HG03060 (cell line): ENCODE data around the gene LRCH4.

ENCODE experiments used
- ATAC-seq: cut with Tn5 transposase; IDR thresholded peaks from one replicate; pipeline ENCODE4 v1.9.1; 2021; ENCODE audit warnings: low read depth, moderate number of reproducible peaks; ENCODE audit not compliant: unreplicated experiment

LRCH4 gene

DNA sequence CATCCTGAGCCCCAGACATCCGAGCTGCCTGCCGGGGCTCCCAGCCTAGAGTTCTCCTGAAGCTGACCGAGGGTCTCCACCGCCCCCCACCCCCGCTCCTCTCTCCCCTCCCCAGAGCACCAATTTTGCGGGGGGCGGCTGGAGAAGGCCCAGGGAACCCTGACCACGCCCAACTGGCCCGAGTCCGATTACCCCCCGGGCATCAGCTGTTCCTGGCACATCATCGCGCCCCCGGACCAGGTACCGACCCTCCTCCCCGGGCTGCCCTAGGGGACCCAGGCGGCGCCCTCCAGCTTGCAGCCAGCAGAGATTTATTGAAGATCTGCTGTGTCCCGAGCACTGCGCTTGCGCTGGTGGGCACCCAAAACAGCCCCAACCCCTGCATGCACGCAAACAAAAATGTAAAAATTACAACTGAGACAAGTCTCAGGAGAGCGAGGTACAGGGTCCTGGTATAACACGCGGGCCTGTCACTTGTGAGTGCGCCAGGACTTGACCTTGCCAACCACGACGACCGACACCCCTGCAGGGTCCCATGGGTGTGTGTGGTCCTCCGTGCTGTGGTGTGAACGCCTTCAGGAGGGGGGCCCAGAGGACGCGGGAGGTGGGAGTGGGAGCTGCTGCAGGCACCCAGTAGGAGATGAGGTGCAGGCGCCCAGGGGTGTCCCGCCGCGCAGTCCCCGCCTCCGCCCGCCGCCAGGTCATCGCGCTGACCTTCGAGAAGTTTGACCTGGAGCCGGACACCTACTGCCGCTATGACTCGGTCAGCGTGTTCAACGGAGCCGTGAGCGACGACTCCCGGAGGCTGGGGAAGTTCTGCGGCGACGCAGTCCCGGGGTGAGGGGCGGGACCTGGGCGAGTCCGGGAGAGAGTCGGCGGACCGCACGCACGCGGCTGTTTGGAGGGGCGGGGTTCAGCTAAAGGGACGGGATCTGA lies 19.3 kb upstream of the LRCH4 start:
- no peak for ATAC-seq

DNA sequence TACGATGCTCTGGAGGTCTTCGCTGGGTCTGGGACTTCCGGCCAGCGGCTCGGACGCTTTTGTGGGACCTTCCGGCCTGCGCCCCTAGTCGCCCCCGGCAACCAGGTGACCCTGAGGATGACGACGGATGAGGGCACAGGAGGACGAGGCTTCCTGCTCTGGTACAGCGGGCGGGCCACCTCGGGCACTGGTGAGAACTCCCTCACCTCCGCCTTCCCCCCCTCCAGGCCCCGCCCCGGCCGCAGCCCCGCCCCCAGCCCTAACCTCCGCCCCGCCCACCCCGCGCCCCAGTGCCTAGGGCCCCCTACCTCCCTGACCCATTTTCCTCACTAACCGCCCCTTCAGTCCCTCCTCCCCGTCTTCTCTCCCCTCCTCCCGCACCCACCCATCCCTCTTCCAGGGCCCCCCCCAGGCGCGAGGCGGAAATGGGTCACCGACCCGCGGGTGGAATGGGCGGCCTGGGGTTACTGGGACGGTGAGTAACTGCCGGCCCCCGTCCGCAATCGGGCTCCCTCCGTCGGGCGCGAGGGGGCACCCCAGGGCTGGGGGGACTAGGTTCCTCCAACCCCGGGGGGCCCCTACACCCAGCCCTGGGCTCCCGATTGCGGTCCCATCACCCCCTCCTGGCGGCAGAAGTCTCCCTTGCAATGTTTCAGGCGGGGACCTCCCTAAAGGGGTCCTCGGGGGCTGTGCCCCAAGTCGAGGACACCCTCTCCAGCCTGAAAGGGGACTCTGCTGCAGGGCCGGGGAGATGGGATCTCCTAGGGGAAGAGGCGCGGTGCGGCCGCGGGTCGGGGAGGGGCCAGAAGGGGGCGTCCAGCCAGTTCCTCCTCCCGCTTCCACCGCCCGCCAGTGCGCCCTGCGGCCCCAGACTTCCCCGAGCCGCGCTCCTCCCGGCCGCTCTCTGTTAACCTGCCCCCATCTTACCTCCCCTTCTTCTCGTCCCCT lies 18.4 kb upstream of the LRCH4 start:
- ATAC-seq: no peak

DNA sequence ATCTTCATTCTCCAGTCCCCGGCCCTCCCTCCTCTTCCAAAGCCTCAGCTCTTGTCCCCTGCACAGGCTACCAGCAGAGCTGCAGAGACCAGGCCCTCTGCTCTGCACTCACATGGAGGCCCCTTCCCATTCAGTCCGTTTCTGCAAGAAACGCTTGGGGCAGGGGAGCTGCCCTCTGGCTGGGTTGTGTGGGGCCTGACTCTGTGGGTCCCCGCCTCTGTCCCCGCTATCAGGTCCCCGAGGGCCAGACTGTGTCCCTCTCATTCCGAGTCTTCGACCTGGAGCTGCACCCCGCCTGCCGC lies 17.7 kb upstream of the LRCH4 start:
- no peak for ATAC-seq

DNA sequence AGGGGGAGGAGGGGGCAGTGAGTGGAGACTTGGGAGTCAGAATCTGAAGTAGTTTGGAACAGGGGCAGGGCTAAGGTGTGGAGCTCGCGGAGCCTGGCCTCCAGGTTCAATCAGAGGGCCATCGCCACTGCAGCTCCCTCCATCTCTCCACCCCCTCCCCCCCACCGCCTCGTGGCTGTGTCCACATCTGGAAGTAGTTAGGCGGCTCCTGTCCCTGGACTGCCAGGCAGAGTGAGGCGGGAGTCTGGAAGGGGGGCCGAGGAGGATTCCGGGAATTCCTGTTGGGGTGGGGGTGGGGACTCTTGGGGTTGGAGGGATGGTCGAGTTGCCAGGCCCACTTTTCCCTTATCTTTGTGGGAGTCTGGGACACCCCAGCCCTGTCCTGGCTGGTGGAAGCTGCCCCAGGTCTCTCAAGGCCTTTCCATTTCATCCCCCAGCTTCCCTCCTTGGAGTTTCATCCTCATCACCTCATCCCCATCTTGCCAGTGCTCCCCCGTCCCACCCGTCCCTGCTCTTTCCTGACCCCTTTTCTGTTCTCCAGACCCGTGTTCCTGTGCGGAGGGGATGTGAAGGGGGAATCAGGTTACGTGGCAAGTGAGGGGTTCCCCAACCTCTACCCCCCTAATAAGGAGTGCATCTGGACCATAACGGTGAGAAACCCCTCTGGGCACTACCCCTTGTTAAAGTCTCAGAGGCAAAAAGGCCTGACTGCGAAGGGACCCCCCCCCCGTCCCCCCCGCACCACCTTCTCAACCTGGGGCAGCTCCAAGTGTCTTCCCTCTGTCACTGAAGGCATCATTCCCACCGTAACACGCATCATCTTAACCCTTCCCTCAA lies 17.2 kb upstream of the LRCH4 start:
- ATAC-seq: no peak

DNA sequence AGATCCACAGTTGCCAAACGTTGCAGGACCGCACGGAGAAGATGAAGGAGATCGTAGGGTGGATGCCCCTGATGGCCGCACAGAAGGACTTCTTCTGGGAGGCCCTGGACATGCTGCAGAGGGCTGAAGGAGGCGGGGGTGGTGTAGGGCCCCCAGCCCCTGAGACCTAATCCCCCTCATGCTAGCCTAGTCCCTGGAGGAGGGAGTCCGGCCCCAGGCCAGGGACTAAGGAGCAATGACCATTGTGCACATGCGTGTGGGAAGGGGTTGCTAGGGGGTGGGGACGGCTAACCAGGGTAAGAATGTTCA lies 14.8 kb upstream of the LRCH4 start:
- ATAC-seq: no peak

DNA sequence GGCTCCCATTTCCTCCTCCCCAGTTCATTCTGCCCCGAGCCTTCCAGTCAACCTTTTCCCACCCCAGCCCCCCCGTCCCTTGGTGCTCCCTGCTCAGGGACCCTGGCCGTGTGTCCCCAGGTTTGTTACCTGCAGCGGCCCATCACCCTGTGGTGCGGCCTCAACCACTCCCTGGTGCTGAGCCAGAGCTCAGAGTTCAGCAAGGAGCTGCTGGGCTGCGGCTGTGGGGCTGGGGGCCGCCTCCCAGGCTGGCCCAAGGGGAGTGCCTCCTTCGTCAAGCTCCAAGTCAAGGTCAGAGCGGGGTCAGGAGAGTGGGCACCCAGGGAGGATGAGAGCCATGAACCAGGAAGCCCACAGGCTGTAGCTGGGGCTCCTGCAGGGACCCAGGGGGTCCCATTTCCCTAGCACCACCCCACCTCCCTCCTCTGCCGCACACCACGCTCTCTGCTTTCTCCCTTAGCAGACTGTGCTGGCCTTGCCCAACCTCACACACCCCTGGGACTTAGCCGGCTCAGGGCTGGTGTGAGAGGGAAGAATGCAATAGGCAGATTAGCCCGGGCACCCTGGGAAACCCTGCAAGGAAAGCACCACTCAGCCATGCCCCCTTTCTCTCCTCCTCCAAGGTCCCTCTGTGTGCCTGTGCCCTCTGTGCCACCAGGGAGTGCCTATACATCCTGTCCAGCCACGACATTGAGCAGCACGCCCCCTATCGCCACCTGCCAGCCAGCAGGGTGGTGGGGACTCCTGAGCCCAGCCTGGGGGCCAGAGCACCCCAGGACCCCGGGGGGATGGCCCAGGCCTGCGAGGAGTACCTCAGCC lies 14.2 kb upstream of the LRCH4 start:
- ATAC-seq: no peak

DNA sequence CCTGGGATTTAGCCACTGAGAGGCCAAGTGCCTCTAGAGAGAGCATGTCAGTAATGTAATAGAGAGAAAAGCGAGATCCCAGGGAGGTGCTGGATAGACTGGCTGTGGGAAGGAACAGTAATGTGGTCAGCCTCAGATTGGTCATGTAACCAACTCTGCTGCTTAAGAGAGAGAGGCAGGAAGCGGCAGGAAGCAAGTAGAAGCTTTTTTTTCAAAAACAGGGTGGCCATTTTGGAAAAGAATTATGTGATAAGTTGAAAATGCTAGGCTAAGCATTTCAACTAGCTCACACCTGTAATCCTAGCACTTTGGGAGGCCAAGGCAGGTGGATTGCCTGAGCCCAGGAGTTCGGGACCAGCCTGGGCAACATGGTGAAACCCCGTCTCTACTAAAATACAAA lies 12.5 kb upstream of the LRCH4 start:
- no peak for ATAC-seq

DNA sequence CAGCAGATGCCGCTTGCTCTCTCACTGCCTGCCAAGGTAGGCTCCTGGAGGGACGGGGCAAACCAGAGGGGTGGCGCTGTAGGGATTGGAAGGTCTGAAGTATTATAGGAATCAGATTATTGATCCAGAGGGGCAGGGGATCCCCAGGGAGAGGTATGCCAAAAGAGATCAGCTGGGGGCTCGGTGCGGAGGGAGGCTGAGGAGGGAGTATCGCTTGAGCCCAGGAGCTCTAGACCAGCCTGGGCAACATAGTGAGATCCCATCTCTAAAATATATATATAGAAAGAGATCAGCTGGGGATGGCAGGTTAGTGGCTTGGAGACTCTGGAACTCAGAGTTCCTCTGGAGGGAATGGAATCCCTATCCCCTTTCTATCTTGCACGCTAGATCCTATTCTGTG lies 9.3 kb upstream of the LRCH4 start:
- no peak for ATAC-seq

DNA sequence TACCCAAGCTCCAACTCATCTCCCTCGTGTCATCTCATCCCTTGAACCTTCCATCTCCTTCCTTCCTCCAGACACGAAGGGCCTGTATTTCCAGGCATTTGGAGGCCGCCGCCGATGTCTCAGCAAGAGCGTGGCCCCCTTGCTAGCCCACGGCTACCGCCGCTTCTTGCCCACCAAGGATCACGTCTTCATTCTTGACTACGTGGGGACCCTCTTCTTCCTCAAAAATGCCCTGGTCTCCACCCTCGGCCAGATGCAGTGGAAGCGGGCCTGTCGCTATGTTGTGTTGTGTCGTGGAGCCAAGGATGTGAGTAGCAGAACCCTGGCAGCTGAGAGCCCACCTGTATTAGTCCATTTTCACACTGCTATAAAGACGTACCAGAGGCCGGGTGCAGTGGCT lies 5.7 kb upstream of the LRCH4 start:
- ATAC-seq: no peak

DNA sequence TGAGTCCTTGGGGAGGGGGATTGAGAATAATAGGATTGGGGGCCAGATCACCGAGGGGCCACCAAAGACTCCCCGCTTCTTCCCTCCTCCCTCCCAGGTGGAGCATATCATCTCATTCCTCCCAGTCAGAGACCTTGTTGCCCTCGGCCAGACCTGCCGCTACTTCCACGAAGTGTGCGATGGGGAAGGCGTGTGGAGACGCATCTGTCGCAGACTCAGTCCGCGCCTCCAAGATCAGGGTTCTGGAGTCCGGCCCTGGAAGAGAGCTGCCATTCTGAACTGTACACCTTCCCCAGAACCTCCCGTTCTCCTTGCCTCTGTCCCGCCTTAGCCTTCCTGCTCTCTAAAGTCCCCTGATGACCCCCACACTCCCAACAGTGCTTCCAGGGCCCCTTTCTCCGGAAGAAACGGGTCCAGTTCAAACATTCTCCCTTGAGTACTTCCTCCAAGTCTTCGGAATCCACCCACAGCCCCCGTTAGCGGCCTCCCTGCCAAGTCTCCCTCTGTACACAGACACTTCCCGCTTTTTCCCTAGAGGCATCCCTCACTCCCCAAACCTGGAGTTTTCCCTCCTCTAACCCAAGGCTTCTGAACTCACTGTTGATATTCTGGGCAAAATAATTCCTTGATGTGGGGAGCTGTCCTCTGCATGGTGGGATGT lies 4.3 kb upstream of the LRCH4 start:
- ATAC-seq: no peak

DNA sequence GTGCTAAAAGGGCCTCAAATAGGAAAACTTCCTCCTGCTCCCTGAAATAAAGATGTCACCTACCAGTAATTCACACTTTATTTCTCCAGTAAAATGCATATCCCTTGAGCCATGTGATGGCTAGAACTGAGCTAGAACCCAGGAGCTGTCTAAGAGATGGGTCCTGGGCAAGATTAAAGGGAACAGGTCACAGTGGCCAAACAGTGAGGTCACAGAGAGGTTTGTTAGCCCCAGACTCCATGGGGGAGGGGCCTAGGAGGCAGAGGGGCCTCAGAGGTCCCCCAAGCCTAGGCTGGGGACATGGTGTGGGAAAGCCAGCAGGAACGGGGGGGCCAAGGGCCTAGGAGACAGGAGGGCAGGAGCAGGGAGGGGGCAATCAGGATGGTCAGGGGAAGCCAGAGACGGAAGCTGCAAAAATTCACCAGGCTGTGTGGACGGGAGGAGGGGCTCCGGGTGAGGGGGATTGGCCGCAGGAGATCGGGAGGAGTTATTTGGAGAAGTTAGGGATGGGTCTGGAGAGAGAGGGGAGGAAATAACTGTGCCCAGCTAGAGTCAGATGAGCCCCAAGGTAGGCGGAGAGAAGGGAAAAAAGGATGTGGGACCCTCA lies 3.5 kb upstream of the LRCH4 start:
- no peak for ATAC-seq

DNA sequence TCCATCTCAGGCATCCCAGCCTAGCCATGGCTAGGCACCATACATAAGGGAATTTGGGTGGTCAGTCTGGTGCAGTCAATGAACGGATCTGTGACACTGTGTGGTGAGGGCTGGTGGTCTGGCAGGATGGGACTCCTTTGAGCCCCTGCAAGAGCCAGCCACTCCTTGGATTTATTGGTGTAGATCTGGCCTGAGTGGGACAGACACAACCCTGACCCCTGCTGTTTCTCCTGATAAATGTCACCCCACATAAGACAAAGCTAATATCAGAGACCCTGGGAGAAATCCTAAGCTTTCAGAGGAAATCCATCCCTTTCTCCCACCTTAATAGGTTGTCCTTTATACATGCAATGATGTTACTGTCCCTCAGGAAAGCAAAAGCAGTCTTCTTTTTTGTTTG lies 2.5 kb upstream of the LRCH4 start:
- no peak for ATAC-seq

DNA sequence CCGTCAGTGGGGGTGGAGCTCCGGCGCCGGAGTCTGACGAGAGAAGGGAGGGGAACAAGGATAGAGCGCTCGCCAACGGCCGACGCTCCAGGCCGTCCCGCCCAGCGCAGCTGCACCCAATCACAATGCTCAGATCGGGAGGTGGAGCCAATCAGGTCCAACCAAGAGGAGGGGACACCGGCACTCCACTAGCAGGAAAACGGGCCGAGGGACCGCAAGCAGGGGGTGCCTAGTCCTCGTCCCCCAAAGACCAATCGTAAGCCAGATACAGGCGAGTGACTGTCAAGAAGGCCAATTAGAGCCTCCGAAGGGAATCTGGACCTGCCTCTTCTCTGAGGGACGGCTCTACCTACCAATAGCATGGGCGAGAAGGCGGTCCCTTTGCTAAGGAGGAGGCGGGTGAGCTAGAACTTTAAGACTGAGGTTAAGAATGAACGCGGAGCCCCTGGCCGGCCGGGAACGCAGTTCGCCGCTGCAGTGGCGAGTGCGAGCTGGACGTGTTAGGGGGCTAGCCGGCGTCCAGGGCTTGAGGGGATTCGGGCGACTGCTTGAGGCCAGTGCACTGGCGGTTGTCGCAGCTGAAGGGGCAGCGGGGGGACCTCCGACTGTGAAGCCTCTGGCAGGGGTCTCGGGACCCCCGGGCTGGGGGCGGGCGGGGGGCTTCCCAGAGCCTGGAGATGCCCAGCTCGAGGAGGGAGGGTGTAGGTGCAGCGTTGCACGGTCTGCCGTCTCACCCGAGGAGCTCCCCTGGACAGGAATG lies 517 bp upstream of the LRCH4 start, which contains the start of gene FBXO24:
FBXO24 (plus strand) TSS at position 63 of the 760 bp plus-strand sequence; CDS start at position 361, 298 bp downstream.
- ATAC-seq: peak; percentile 76

DNA sequence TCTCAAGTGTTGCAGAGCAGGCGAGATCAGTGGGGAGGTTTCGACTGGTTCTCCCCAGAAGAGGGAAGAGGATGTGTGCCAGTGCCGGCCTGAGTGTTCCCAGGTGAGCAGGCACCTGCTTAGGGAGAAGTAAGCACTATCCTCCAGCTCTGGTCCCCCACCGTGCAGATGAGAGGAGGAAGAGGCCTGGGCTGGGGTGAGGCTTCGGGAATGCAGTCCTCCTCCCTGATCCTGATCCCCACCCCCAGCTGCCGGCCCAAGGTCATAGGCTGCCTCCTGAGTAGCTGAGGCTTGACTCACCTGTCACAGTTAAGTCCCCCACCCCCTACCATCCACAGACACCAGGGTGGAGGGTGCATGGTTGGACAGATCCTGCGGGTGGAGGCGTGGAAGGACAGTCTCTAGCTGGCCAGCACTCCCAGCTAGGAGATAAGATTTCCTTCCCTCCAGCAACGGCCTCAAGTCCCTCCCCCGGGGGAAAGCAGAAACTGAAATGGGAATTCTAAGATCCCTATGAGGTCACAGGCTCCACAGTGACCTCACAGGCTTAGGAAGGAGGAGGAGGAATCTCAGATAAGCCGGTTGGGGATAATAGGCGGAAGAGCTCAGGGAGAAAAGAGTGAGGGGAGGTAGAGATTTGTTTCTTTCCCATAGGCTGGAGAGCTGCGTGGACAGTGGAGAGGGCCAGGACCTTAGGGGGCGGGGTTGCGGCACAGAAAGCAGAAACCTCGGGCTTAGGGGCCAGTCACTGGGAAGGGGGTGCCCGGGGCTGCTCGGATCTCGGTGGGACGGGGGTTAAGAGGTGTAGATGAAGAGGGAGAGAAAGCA lies 1.0 kb downstream of the LRCH4 start:
- no peak for ATAC-seq

DNA sequence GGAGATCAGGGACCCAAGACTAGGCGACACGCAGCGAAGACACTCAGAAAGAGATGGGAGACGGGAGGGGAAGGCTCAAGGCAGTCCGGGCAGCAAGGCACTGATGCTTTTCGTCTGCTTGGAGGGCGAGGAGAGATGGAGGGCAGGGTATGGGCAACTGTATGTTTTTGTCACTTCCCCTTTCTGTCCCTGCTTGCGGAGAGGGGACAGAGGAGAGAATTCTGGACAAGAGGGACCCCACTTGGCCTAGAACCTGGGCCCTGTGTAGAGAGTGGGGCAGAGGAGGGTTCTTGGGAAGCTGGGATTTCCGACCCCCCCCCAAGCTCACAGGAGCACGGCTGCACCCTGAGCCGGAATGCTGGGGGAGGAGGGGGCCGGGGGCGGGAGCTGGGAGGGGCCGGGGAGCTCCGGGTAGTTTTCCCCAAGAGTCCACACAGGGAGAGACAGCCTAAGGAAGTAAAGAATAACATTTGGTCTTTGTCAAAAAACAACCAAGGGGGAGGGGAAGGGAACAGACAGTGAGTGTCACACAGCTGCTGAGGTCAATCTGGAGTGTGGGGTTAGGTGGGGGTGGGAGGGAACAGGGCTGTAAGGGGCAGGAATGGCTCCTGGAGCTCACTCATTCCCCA lies 1.8 kb downstream of the LRCH4 start:
- no peak for ATAC-seq

DNA sequence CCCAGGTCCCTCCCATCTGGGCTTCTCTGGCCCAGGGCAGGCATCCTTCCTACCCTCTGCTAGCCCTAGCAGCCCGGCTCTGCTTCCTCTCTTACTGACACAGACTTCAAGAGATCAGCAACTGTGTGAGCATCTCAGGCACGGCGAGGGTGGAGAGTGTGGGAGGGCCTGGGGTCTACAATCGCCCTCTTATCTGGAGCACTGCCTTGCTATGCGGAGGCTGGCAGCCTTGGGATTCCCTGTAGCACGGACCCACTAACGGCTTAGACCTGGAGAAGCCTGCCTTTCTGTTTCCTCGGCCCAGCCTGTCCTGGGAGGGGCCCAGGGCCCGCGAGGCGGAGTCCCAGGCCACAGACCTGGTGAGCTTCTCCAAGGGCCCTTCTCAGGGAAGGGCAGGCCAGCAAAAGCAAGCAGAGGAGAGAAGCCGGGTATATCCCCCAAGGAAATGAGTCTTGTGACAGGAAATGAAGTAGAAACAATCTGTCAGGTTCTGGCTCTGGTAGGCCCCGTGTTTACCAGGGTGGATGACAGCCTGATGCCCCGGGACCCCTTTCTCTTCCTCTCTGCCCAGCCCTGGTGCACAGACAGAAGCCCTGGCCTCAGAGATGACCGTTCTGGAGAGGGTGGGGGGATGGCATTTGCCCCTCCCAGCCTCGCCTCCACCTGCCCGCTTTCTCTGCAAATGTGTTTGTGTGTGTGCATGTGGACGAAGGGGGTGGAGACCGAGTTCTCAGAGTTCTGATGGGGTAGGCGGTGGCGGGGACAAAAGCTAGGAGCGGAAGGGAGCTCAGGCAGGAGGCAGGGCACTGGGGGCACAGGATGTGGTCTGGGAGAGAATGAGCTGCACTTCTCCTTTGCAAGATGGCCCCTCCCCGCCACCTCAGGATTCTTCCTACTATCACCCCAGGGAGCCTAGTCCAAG lies 2.5 kb downstream of the LRCH4 start:
- no peak for ATAC-seq
